Inflammatory macrophage treated with lipopolysaccharide for 1 hour (primary cell): ENCODE results near the gene SNAPC3.
A peak's percentile ranks its signal among the peaks of the same experiment; 100 is the strongest.

Source experiments
- DNase-seq, 2 donors: peaks; one replicate each; pipeline ENCODE4 v3.0.0-alpha.2; 2020 to 2022

SNAPC3 gene

GRCh38 chr9:15492485-15493150 lies 69.9 kb downstream of the SNAPC3 start:
- no peak for DNase-seq

- no peak for DNase-seq
Observed at GRCh38 chr9:15498246-15498995, 75.7 kb downstream of the SNAPC3 start.

- DNase-seq = no peak
Observed at GRCh38 chr9:15499139-15499538, 76.5 kb downstream of the SNAPC3 start.

- DNase-seq = no peak
Observed at GRCh38 chr9:15501179-15501578, 78.5 kb downstream of the SNAPC3 start.

GRCh38 chr9:15501803-15502202 lies 79.1 kb downstream of the SNAPC3 start:
- no peak for DNase-seq

GRCh38 chr9:15505921-15506320 lies 83.2 kb downstream of the SNAPC3 start:
- DNase-seq = peak in 1 of 2 donors; percentile 15

GRCh38 chr9:15509931-15510788 lies 87.5 kb downstream of the SNAPC3 start:
- DNase-seq = no peak

GRCh38 chr9:15510789-15511575 lies 88.3 kb downstream of the SNAPC3 start, which contains the start of gene PSIP1:
Gene PSIP1, minus strand, starts transcription at chr9:15510970. Its CDS starts 782 bp downstream, at chr9:15510188.
- DNase-seq = peak; percentile 53 to 79
